HUES6 (cell line): Measurements from ENCODE around the gene NTRK3.

Source experiments
- H3K27ac ChIP-seq: 2 replicates; pipeline ENCODE4 v1.7.0; 2013; ENCODE audit warnings: low read depth, mild to moderate bottlenecking, low read length, inconsistent platforms
- H3K27me3 ChIP-seq: 2 replicates; pipeline ENCODE4 v1.6.1; 2013; ENCODE audit warnings: low read length; ENCODE audit not compliant: control insufficient read depth, insufficient read depth
- H3K36me3 ChIP-seq: 2 replicates; pipeline ENCODE4 v1.6.1; 2013; ENCODE audit warnings: low read length; ENCODE audit not compliant: control insufficient read depth, insufficient read depth
- H3K4me1 ChIP-seq: 2 replicates; pipeline ENCODE4 v1.6.1; 2013; ENCODE audit warnings: low read length; ENCODE audit not compliant: control insufficient read depth, insufficient read depth
- H3K4me3 ChIP-seq: 2 replicates; pipeline ENCODE4 v1.5.1; 2013; ENCODE audit warnings: low read depth, low read length
- H3K9ac ChIP-seq: one replicate; pipeline ENCODE4 v1.6.1; 2013; ENCODE audit warnings: mild to moderate bottlenecking, low read length
- H3K9me3 ChIP-seq: 2 replicates; pipeline ENCODE4 v1.6.1; 2013; ENCODE audit warnings: low read depth, low read length; ENCODE audit not compliant: control insufficient read depth, insufficient read depth

NTRK3 gene

GRCh38 chr15:88031461-88031860 is 225.1 kb downstream of the NTRK3 start:
- Histone ChIP-seq H3K4me3 (no peak overlapping the region), H3K27me3 (no peaks in the 10 kb centered on the region), H3K27ac (no peak overlapping the region), H3K9me3 (0 out of 2 replicates have a peak, but pooled peaks cover 11% of the 10 kb centered on the region), H3K4me1 (peaks cover 15% of the 10 kb centered on the region), H3K36me3 (no peaks in the 10 kb centered on the region), H3K9ac (no peak overlapping the region)

GRCh38 chr15:88029696-88030095 is 226.8 kb downstream of the NTRK3 start:
- H3K4me3 ChIP-seq, result no peak overlapping the region

GRCh38 chr15:88028024-88028423 is 228.5 kb downstream of the NTRK3 start:
- H3K9me3 ChIP-seq, result 0 out of 2 replicates have a peak, but pooled peaks cover 11% of the 10 kb centered on the region

More at GRCh38 chr15:88029696-88030095, 226.8 kb downstream of the NTRK3 start:
- Histone ChIP-seq H3K27ac (no peak overlapping the region), H3K9me3 (0 out of 2 replicates have a peak, but pooled peaks cover 11% of the 10 kb centered on the region), H3K9ac (no peak overlapping the region), H3K4me1 (no peaks in the 10 kb centered on the region), H3K27me3 (no peaks in the 10 kb centered on the region), H3K36me3 (no peaks in the 10 kb centered on the region)

GRCh38 chr15:88023914-88024313 is 232.6 kb downstream of the NTRK3 start:
- no peak overlapping the region for H3K4me3 ChIP-seq
- no peak overlapping the region for H3K9ac ChIP-seq
- H3K4me1 ChIP-seq, result no peaks in the 10 kb centered on the region
- H3K27ac ChIP-seq, result no peak overlapping the region
- no peaks in the 10 kb centered on the region for H3K9me3 ChIP-seq
- no peaks in the 10 kb centered on the region for H3K36me3 ChIP-seq
- no peaks in the 10 kb centered on the region for H3K27me3 ChIP-seq

More at GRCh38 chr15:88028024-88028423, 228.5 kb downstream of the NTRK3 start:
- no peak overlapping the region for H3K4me3 ChIP-seq
- no peak overlapping the region for H3K9ac ChIP-seq
- no peaks in the 10 kb centered on the region for H3K36me3 ChIP-seq
- no peaks in the 10 kb centered on the region for H3K4me1 ChIP-seq
- H3K27ac ChIP-seq, result no peak overlapping the region
- H3K27me3 ChIP-seq, result no peaks in the 10 kb centered on the region

GRCh38 chr15:88022716-88023115 is 233.8 kb downstream of the NTRK3 start:
- no peaks in the 10 kb centered on the region for H3K9me3 ChIP-seq
- H3K4me1 ChIP-seq, result no peaks in the 10 kb centered on the region
- H3K9ac ChIP-seq, result no peak overlapping the region
- H3K36me3 ChIP-seq, result no peaks in the 10 kb centered on the region
- no peak overlapping the region for H3K4me3 ChIP-seq
- no peak overlapping the region for H3K27ac ChIP-seq
- no peaks in the 10 kb centered on the region for H3K27me3 ChIP-seq

- no peaks in the 10 kb centered on the region for H3K9me3 ChIP-seq
- H3K36me3 ChIP-seq, result no peaks in the 10 kb centered on the region
- H3K9ac ChIP-seq, result no peak overlapping the region
- no peaks in the 10 kb centered on the region for H3K4me1 ChIP-seq
- no peaks in the 10 kb centered on the region for H3K27me3 ChIP-seq
- H3K27ac ChIP-seq, result no peak overlapping the region
- H3K4me3 ChIP-seq, result no peak overlapping the region
These were observed 234.9 kb downstream of the NTRK3 start for GRCh38 chr15:88021601-88022000.

- Histone ChIP-seq H3K9ac (no peak overlapping the region), H3K27ac (no peak overlapping the region), H3K4me3 (no peak overlapping the region), H3K27me3 (no peaks in the 10 kb centered on the region), H3K4me1 (peaks cover 7% of the 10 kb centered on the region), H3K36me3 (no peaks in the 10 kb centered on the region), H3K9me3 (no peaks in the 10 kb centered on the region)
These were observed 235.7 kb downstream of the NTRK3 start for GRCh38 chr15:88020806-88021205.

- H3K4me3 ChIP-seq, result no peak overlapping the region
- no peak overlapping the region for H3K9ac ChIP-seq
- peaks cover 10% of the 10 kb centered on the region for H3K4me1 ChIP-seq
- H3K27me3 ChIP-seq, result no peaks in the 10 kb centered on the region
- H3K27ac ChIP-seq, result no peak overlapping the region
- no peaks in the 10 kb centered on the region for H3K9me3 ChIP-seq
- no peaks in the 10 kb centered on the region for H3K36me3 ChIP-seq
These were observed 236.9 kb downstream of the NTRK3 start for GRCh38 chr15:88019656-88020055.

GRCh38 chr15:88018869-88019641 is 237.5 kb downstream of the NTRK3 start:
- no peaks in the 10 kb centered on the region for H3K27me3 ChIP-seq
- no peak overlapping the region for H3K27ac ChIP-seq
- no peaks in the 10 kb centered on the region for H3K36me3 ChIP-seq
- peaks cover 10% of the 10 kb centered on the region for H3K4me1 ChIP-seq
- H3K4me3 ChIP-seq, result no peak overlapping the region
- H3K9ac ChIP-seq, result no peak overlapping the region
- no peaks in the 10 kb centered on the region for H3K9me3 ChIP-seq

- Histone ChIP-seq H3K9ac (no peak overlapping the region), H3K36me3 (no peaks in the 10 kb centered on the region), H3K4me1 (peaks cover 10% of the 10 kb centered on the region), H3K27ac (no peak overlapping the region), H3K9me3 (no peaks in the 10 kb centered on the region), H3K27me3 (no peaks in the 10 kb centered on the region), H3K4me3 (no peak overlapping the region)
These were observed 238.8 kb downstream of the NTRK3 start for GRCh38 chr15:88017753-88018152.

GRCh38 chr15:88016406-88016805 is 240.1 kb downstream of the NTRK3 start:
- H3K36me3 ChIP-seq, result no peaks in the 10 kb centered on the region
- H3K27ac ChIP-seq, result no peak overlapping the region
- H3K9ac ChIP-seq, result no peak overlapping the region
- no peaks in the 10 kb centered on the region for H3K27me3 ChIP-seq
- peaks cover 10% of the 10 kb centered on the region for H3K4me1 ChIP-seq
- no peaks in the 10 kb centered on the region for H3K9me3 ChIP-seq
- no peak overlapping the region for H3K4me3 ChIP-seq
